C4-2B (cell line): ENCODE results near the gene COL2A1.

Experiments
- H3K27ac ChIP-seq: fragments of 450-650 bp; 2 replicates; pipeline ENCODE4 v1.5.1; 2017
- ZFX ChIP-seq: fragments of 450-650 bp; IDR thresholded peaks from 2 replicates; pipeline ENCODE4 v1.6.1; 2017
- TF ChIP-seq, protein P1 (sequence below): fragments of 450-650 bp; conservative IDR thresholded peaks from 2 replicates; pipeline ENCODE4 v1.5.1; 2017; ENCODE audit warnings: mild to moderate bottlenecking

COL2A1 gene

DNA sequence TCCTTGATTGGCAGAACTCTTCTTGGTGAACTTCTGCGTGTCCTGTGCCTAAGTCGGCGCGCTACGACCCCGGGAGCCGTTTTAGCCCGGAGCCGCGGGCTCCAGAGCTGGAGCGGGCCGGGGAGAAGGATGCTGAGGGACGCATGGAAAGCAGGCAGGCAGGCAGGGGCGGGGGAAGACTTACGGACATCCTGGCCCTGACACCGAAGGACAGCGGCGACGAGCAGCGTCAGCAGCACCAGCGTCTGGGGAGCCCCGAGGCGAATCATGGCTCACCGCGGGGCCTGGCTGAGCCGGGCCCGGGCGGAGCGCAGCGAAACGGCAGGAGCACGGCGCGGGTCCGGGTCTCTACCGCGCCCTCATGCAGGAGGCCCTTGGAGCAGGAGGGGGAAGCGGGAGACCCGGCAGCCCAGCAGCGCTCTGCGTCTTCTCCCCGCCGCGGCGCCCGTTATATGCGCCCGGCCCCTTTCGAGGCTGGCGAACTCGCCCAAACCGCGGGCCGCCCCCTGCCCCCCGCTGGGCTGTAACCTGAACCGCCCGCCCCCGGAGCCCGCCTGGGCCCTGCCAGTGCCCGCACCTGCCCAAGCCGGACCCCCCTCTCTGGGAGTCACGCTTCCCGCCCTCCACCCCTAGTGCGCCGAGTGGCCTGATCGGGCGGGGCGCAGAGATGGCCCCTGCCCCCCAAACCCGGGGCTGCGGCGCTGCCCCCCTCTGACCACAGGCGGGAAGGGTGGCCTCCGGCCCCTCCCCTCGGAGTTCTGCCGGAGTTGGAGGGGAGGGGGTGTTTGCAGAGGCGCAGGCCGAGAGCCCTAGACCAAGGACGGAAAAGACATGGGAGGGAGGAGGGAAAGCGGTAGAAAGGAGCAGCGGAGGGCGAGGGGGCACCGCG is at the start of gene COL2A1:
COL2A1 (minus strand) TSS at position 424 of the 889 bp plus-strand sequence; CDS start at position 269, 155 bp downstream.
- TF ChIP-seq, protein P1, sequence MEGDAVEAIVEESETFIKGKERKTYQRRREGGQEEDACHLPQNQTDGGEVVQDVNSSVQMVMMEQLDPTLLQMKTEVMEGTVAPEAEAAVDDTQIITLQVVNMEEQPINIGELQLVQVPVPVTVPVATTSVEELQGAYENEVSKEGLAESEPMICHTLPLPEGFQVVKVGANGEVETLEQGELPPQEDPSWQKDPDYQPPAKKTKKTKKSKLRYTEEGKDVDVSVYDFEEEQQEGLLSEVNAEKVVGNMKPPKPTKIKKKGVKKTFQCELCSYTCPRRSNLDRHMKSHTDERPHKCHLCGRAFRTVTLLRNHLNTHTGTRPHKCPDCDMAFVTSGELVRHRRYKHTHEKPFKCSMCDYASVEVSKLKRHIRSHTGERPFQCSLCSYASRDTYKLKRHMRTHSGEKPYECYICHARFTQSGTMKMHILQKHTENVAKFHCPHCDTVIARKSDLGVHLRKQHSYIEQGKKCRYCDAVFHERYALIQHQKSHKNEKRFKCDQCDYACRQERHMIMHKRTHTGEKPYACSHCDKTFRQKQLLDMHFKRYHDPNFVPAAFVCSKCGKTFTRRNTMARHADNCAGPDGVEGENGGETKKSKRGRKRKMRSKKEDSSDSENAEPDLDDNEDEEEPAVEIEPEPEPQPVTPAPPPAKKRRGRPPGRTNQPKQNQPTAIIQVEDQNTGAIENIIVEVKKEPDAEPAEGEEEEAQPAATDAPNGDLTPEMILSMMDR = no peak
- no peak for TF ChIP-seq ZFX
- H3K27ac ChIP-seq = no peak within 1 kb of the TSS; the same call in 1 of the 2 replicates

DNA sequence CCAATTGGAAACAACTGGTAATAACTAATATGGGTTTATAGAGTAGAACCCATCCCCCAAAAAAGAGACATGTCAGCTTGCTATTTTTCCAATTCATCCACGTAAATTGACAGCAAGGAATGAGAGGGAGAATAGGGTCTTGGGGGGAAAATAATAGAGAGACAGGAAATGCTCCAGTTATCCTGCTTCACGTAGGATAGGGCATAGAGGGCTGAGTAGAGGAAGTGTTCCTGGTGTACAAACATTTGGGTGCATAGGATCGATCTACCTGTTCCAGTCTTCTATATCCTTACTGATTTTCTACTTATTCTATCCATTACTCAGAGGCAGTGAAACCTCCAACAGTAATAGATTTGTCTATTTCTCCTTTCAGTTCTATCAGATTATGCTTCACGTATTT is 49.6 kb upstream of the COL2A1 start:
- H3K27ac ChIP-seq = no peak overlapping the region
- TF ChIP-seq ZFX = no peak
- TF ChIP-seq, protein P1 = no peak

DNA sequence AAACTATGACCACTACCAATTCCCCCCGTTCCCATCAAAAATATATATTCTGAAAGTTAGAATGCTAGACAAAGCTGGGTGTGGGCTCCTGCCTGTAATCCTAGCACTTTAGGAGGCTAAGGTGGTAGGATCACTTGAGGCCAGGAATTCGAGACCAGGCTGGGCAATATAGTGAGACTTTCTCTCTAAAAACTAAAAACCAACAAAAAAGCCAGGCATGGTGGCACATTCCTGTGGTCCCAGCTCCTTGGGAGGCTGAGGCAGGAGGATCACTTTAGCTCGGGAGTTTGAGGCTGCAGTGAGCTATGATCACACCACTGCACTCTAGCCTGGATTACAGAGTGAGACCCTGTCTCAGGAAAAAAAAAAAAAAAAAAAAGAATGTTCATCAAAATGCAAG is 48.8 kb upstream of the COL2A1 start:
- TF ChIP-seq ZFX = no peak
- TF ChIP-seq, protein P1 = no peak
- no peak overlapping the region for H3K27ac ChIP-seq

DNA sequence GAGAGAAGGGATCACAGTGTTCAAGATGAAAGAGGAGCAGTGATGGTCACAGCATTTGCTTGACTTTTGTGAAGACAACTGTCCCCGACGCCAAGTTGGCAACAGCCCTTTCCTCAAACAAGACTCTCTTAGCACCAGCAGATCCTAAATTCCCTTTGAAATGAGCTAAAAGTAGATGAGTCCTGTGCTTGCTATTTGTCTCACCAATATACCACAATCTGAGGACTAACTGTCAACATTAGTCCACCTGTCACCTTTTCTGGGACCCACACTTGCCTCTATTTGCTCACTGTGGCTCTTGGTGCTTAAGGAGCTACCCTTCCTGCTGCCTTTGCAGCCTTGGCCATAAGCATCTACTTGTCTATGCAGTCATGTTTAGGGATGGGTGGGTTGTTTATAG is 47.4 kb upstream of the COL2A1 start:
- H3K27ac ChIP-seq = no peak overlapping the region
- TF ChIP-seq ZFX = no peak
- TF ChIP-seq, protein P1 = no peak

DNA sequence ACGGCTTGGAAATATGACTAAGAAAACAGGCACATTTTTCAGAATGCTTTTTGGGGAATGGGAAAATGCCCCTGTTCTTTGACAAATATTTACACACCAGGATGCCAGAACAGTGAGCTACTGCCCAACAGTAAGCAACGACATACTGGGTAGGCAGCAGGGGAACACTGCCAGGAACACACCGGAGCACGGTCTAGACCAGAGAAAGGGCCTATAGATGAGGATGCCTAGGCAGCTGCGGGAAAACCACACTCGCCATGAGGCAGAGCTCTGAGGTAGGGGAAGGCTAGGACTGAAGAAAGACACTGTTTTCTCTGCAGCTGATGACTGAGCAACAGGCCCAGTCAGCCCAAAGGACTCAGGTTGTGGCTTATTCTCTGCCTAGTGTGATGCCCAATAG is 45.9 kb upstream of the COL2A1 start:
- no peak for TF ChIP-seq ZFX
- TF ChIP-seq, protein P1 = no peak
- no peak overlapping the region for H3K27ac ChIP-seq

DNA sequence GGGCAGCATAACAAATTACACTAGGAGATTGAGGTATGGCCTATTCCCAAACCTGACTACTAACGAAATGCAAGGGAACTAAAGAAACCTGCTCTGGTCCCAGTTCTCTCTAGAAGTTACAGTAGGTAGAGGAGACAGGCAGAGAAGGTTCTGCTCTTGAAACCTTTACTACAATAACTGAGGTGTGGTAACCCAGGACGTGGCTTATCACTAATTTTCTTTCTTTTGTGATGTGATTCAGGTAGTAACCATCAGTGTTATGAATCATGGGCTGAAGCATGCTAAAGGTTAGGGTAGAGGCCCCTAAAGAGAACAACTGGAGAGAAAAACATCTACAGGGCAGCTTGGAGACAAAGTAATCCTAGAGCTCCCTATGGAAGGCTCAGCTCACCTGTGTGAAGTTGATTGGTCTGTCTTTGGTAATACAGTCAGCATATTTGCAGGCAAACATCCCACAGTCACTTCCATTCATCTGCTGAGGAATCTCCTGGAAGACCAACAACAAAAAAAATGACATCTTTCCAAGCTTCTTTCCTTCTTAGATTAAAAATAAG is 41.8 kb upstream of the COL2A1 start:
- H3K27ac ChIP-seq = no peak overlapping the region
- TF ChIP-seq, protein P1 = no peak
- no peak for TF ChIP-seq ZFX

DNA sequence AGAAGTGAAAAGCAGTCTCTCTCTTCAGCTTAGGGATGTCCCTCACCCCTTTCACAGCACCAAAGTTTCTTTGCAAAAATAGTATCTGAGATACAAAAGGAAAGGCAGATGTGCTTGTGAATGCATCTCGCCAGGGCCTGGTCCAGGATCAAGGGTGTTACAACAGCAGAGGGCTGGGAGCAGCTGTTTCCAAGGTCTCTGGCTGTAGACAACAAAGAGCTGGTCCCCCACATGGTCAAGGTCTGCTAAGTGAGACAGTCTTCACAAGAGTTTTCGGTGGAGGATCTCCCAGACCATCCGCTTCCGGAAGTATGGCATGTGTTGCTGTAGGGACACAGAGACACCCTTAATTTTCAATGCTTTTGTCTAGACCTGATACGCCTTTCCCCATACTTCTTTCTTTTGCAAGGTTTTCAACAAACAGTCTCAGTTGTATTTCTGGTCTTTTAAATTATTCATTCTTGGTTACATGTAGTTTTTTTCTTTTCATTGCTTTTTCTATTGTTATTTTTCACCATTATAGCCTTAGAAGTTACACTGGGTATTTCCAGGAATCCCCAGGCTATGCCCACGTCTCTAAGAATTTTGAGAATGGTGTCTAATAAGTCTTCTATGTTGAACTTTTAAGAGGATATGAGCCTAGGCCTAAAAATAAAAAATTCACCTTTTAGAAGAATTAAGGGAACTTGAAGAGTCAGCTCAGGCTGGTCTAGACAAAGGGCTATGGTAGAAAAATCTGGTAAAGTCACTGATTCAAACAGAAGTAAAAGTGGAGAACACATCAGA is 41.0 kb upstream of the COL2A1 start:
- no peak for TF ChIP-seq ZFX
- TF ChIP-seq, protein P1 = no peak
- H3K27ac ChIP-seq = no peak overlapping the region
